T-helper 22 cell (primary cell): ENCODE results near the gene GNAS.

Experiments used
- DNase-seq: peaks from one replicate; pipeline ENCODE4 v3.0.0-alpha.2; 2020; ENCODE audit warnings: low read depth

GNAS gene

GRCh38 chr20:58882704-58883089, 30.2 kb downstream of the GNAS start:
- no peak for DNase-seq

GRCh38 chr20:58883241-58883691, 30.8 kb downstream of the GNAS start:
- no peak for DNase-seq

GRCh38 chr20:58884966-58885365, 32.5 kb downstream of the GNAS start:
- no peak for DNase-seq

- no peak for DNase-seq
Measured at GRCh38 chr20:58886546-58886945, 34.0 kb downstream of the GNAS start.

GRCh38 chr20:58888103-58888502, 35.6 kb downstream of the GNAS start:
- DNase-seq: no peak

GRCh38 chr20:58888521-58889333, 36.2 kb downstream of the GNAS start:
- peak; percentile 72 for DNase-seq

- no peak for DNase-seq
Measured at GRCh38 chr20:58889334-58889760, 36.8 kb downstream of the GNAS start.

- DNase-seq: peak; percentile 7
Measured at GRCh38 chr20:58889798-58890517, 37.4 kb downstream of the GNAS start.

- DNase-seq: peak; percentile 56
Measured at GRCh38 chr20:58890518-58891085, 38.1 kb downstream of the GNAS start.

- DNase-seq: peak; percentile 69
Measured at GRCh38 chr20:58891086-58891717, 38.7 kb downstream of the GNAS start.

GRCh38 chr20:58891718-58892140, 39.2 kb downstream of the GNAS start:
- DNase-seq: no peak

- DNase-seq: peak; percentile 61
Measured at GRCh38 chr20:58892141-58892931, 39.8 kb downstream of the GNAS start.

- no peak for DNase-seq
Measured at GRCh38 chr20:58892932-58893224, 40.4 kb downstream of the GNAS start.

GRCh38 chr20:58893355-58894120, 41.0 kb downstream of the GNAS start:
- no peak for DNase-seq

- no peak for DNase-seq
Measured at GRCh38 chr20:58894652-58895447, 42.3 kb downstream of the GNAS start.

GRCh38 chr20:58895448-58896180, 43.1 kb downstream of the GNAS start:
- no peak for DNase-seq

- DNase-seq: no peak
Measured at GRCh38 chr20:58896820-58897219, 44.3 kb downstream of the GNAS start.

- DNase-seq: no peak
Measured at GRCh38 chr20:58897488-58897887, 45.0 kb downstream of the GNAS start.

- no peak for DNase-seq
Measured at GRCh38 chr20:58898629-58899408, 46.3 kb downstream of the GNAS start.
